Measurements from ENCODE around the gene MLN.

Gene MLN

DNA sequence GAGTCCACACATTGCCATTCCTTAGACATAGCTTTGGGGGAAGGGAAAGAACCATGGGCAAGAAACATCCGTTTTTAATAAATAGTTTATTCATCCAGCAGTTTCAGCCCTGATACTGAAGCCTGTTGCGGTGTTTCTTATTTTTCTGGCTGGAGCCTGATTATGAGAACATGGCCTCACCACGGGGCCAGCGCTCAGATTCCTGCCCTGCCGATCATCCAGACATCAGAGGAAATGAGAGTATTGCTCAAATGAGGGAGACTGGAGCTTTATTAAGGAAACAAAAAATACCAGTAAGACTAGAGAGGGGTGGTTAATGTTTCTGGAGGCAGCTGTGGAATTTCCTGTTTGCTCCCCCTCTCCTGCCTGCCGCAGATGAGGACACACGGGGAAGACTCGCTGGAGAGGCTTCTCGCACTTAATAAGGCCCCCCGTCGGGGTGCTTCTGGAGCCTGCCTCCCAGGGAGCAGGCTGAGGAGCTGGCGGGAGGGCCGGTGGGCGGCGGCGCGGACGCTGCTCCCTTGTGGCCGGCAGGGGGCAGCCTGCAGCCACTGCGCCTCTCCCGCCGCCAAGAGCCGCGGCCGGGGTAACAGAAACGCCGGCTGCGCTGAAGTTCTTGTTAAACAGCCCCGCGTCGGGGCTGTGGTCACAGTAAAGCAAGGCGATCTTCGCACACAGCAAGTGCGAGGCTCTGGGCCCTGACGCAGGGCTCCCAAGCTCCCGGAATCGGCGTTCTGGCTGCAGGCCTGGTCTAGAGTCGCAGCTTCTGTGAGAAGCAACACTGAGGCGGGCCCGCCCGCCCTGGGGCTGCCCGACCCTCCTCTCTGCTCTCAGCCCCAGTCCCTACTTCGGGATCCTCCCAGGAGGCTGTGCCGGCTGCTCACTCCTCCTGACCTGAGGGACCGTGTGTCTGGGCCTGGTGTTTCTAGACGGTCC is 32.4 kb downstream of the MLN start:
- DNase-seq = peak; percentile 79

DNA sequence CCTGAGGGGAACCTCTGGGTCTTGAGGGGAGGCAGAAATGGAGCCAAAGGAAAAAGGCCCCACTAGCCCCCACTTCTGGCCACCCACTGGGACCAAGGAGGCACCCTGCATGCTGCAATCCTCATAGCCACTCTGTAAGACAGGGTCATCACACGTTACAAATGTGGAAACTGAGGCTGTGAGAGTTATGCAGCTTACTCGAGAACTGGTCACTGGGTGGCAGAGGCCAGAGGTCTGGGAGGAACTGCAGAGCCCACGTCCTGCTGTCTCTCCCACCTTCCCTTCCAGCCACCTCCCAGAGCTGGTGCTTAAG is 33.0 kb downstream of the MLN start:
- DNase-seq = no peak

DNA sequence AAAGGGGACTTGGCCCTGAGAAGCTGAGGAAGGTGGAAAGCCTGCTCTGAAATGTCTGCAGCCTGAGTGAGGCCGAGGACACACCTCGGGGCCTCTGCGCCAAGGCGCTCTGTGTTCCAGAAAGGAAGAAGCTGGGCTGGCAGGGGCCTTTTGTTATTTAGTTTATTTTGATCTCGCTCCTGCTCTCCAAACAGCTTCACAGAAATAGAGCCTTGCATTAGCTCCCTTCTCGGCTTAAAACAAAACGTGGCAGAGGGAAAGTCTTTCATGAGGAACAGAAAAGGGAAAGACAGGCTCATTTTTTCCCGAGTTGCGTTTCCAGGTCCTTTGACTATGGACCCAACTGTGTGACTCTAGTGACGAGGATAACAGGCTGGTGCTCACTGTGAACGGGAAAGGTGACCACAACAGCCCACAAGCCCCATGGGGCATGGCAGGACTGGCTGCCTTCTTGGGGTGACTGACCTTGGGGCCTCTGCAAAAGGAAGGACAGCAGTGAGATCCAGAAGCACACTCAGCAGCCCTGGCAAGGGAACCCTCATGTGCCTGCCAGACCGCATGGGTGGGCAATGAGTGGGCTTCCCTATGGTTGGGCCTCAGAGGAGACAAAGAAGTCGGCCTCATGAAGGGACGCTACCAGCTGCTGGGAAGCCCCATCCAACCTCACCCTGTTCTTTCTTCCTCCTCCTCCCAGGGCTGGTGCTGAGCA is 33.5 kb downstream of the MLN start:
- no peak for DNase-seq

DNA sequence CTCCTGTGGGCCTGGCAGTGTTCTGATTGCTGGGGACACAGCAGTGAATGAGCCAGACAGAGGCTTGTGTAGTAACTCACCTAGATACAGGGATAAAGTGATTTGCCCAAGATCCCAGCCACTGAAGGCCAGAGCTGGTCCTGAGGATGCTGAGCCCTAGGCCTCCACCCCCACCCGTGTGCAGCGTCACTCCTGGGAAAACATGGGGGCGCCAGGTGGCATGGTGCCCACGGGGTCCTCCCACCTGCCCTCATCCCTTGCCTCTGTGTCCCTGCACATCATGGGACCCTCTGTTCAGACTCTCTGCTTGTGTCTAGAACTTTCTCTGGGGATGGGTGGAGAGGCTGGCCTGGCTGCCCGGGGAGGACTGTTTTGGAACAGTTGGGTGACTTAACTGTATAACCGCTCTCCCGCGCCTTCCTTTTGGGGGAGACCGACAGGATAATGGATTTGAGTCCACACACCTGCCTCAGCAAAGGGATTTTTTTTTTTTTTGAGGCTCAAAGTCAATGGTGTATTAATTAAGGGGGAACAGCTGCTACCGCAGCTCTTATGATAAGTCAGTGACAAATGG is 34.5 kb downstream of the MLN start:
- no peak for DNase-seq

DNA sequence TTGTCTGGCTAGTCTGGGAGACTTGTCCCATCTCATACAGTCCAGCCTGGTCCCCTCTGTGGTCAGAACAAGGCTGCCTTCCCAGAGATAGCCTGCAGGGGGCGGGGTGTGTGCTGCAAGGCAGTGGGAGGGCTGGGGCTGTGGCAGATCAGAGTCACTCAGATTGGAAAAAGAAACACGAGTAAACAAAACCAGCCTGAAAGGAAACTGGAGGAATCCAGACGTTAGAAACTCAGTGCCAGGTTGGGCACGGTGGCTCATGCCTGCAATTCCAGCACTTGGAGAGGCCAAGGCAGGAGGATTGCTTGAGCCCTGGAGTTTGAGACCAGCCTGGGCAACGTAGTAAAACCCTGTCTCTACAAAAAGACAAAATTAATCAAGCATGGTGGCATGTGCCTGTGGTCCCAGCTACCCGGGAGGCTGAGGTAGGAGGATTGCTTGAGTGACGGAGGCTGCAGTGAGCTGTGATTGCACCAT is 35.1 kb downstream of the MLN start:
- DNase-seq = peak; percentile 76

DNA sequence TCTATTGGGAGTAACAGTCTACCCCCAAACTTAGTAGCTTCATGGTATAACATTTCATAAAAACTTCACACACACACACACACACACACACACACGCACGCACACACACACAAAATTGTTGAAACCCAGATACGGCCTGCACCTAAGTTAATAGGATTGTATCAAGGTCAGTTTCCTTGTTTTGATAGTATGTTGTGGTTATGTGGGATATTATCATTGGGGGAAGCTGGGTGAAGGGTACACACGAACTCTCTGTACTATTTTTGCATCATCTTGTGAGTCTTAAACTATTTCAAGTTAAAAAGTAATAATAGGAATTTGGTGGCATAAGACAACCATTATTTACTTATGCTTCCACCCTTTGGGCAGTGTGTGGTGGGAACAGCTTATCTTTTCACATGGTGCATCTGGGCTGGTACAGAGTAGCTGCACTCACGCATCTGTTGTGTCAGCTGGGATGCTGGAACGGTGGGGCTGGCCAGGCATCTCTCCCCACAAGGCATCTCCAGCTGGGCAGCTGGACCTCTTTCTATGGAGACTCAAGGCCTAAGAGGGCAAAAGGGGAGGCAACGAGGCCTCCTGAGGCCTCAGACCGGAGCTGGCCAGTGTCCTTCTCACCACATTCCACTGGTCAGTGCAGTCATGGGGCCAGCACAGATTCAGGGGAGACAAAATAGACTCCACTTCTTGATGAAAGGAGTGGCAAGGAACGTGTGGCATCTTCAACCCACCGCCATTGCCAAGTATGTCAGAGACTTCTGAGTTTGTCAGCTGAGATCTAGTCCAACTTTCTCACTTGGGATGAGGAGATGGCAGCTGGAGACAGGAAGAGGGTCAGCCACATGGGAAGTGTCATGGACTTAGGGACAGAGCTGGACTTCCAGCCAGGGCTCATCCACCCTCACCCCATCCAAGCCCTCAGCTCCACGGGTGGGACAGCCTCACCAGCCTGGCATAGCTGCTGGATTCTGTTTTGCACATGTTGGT is 36.6 kb downstream of the MLN start:
- DNase-seq = no peak

DNA sequence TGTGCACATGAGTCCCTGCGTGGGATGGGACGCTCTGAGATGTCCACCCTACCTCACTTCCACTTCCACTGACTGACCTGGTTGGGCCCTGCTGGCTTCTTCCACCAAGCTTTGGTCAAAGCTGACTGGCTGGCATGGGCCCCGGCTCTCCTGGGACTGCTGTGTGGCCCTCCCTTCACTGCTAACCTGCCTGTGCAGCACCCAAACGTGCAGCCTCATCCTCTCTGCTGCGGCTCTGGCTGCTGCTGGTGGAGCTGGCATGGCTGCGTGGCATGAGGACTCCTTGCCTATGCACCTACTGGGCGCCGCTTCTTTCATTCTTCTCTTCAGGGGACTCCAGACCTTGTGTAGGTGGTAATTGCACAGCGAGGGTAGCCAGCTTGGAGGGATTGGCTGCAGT is 38.4 kb downstream of the MLN start:
- no peak for DNase-seq

DNA sequence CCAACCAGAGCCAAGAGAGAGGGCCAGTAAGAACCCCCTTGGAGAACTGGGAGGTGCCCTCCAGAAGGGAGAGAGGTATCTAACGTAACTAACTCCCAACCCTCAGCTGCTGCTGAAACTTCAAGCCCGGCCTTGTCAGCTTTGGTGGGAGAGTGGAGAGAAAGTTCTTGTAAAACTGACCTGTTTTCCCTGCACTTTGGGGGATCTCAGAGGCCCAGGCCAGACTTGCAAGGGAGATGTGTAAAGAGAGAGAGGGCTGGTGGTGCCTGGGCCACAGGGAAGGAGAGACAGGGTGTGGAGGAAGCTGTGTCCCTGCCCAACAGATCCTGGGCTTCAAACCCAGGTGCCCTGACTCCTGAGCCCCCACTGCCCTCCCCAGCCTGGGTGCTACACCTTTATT is 39.8 kb downstream of the MLN start:
- no peak for DNase-seq

DNA sequence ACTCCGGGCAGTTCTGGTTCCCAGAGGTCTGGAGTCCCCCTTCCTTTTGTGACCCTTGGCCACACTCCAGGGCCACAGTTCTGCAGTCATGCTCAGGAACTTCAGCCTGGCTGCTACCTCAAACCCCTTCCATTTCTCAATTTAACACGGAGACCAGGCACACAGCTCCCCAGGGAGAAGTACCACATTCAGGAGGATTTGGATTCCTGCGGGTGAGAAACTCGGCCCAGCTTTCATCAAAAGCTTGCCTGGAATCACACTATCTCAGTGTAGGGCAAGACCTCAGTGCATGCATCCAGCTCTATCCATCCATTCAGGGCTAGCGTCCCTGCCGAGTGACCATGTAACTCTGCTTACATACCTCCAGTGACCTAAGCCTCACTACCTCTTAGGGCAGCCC is 40.3 kb downstream of the MLN start:
- DNase-seq = no peak

DNA sequence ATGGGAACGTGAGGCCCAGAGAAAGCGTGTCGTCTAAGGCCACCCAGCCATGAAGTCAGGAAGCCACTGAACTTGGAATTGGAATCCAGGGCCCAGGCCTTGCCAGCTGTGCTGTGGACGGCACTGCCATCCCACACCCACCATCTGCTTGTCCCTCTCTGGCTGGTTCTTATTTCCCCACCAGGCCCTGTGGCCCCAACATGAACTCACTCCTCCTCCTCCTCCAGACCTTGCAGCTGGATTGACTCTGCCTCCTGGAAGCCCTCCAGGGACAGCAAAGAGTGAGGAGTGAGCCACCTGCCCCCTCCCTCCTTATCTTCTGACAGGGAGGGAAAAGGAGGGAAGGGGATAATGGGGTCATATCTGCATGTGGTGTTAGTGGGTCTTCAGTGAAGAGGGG is 41.1 kb downstream of the MLN start:
- DNase-seq = no peak

DNA sequence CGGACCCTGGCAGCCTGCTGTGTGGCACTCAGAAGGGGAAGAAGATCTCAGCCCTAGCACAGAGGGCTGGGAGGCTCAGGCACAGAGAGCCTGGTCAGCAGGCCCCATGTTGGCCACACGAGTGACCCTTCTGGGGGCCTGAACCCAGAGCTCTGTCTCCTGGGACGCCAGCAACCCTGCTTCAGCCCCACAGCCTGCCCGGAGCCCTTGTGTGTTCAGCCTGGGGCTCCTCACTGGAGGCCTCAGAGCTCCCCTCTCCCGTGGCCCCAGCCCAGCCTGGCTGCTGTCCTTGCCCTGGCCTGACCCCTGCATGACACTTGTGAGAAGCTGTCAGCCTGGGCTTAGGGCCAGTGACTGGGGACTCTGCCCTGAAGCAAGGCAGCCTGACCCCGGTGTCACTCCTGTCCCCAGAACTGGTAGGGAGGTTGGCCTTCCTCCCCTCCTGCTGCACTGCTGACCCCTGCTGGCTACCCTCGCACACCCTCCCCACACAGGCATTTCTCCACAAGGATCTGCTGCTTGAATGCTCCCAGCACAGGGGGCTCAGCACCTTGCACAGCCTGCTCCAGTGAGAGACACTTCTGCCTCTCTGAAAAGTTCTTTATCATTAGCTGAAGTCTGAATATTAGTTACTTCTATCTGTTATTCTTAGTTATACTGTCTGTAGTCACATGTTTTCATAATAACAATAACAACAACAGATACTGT is 41.7 kb downstream of the MLN start:
- peak; percentile 60 for DNase-seq

DNA sequence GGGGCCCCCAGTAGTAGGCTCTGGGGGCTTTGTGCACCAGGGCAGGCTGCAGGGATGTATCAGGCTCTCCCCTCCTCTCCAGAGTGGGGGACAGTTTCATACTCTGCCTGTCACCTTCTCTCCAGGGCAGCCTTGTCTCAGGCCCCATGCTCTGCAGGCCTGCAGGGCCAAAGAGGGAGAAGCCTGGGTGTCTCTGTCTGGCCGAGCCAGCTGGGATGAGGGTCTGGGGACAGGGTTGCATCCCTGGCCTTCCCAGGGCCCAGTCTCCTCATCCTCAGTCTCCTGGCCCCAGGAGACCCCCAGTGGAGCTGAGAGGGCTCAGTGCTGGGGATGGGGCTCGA is 42.3 kb downstream of the MLN start:
- DNase-seq = no peak

DNA sequence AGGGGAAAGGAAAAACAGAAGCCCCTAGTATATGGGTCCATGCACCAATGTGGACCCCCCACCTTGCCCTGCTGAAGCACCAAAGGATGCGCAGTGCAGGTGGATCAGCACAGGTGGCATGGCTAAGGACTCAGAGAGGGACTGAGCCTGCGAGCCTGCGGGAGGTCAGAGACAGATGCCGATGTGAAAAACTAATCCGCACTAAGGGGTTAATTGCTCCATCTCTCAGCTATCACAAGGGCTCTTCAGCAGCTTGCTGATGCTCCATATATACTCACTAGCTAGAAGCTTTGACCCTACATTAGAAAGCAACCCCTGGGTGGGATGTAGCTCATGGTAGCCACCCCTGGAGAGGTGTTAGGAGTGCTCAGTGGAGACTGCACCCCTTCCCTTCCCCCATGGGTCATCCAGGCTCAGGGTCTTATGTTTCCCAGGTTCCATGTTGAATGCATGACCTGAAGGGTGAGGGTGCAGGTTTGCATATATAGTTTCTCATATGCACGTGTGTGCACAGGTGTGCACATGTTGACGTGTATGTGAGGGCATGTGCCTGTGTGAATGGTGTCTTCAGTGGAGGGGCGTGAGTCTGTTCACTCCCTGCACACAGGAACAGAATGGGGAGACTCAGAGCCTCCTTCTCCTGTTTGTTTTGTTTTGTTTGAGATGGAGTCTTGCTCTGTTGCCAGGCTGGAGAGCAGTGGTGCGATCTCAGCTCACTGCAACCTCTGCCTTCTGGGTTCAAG is 43.7 kb downstream of the MLN start:
- DNase-seq = no peak

DNA sequence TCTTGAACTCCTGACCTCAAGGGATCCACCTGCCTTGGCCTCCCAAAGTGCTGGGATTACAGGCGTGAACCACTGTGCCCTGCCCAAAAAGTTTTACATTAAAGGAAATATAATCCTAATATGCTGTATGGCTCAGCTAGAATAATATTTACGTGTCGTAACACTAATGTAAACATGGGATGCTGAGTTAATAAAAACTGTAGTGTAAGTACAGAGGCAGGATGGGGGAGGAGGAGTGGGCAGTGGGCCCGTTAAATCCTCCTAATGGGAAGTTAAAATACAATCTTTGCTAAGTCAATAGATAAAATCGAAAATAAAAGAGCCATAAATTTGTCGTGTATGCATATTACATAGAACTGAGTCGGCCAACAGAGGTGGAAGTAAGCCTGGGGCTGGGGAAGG is 45.0 kb downstream of the MLN start:
- no peak for DNase-seq

DNA sequence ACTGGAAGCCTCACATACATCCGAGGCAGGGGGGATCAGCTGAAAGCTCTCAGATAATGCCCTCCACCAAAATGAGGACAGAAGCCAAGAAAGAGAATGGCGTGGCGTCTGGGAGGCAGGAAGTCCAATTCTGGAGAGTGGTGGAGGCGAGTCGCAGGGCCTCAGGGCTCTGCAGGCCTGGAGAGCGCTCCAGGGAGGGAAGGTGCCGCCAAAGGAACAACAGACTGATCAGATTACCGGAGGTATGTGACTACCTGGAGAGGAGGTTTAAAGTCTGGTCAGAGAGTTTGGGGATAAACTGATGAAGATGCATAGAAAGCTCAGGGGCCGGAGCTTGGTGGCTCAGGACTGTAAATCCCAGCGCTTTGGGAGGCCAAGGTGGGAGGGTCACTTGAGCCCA is 45.9 kb downstream of the MLN start:
- no peak for DNase-seq

DNA sequence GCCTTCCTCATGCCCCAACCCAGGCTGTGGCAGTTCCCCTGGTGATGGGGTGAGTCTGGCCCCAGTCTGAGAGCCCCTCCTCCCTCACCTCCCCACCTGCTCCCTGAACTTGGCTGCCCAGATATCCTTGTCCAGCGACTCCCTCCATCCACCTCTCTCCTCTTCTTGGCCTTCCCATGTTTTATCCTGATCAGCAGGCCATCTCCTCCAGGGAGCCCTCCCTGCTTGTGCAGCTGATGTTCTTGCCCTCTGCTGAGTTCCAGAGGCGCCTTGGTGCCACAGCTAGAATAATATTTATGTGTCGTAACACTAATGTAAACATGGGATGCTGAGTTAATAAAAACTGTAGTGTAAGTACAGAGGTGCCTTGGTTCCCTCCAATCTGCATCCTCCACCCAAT is 46.7 kb downstream of the MLN start:
- no peak for DNase-seq

DNA sequence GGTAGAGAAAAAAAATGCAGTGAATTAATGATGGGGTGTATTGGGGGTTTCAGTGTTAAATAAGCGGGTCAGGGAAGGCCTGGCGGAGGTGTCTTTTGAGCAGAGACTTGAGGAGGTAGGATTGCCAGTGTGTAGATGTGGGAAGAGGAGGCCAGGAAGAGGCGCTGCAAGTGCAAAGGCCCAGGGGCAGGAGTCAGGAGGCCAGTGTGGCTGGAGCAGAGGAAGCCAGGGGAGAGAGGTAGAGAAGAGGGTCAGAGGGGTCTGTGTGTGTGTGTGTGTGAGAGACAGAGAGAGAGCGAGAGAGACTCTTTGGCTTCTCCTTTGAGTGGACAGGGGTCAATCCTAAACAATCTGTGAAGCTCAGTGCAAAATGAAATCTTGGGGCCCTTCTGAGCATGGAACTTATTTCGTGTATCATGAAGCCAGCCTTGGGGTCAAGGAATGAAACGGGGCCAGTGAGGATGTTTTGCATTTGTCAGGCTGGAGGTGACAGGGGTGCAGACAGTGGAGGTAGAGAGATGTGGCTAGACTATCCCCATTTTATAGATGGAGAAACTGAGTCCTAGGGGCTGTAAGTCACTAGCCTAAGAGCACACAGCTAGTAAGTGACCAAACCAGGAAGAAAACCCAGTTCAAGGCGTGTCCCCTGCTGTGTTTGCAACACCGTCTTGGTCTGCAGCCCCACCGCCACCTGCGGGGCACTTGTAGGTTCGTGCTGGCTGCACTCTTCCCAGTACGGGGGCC is 47.4 kb downstream of the MLN start:
- no peak for DNase-seq

DNA sequence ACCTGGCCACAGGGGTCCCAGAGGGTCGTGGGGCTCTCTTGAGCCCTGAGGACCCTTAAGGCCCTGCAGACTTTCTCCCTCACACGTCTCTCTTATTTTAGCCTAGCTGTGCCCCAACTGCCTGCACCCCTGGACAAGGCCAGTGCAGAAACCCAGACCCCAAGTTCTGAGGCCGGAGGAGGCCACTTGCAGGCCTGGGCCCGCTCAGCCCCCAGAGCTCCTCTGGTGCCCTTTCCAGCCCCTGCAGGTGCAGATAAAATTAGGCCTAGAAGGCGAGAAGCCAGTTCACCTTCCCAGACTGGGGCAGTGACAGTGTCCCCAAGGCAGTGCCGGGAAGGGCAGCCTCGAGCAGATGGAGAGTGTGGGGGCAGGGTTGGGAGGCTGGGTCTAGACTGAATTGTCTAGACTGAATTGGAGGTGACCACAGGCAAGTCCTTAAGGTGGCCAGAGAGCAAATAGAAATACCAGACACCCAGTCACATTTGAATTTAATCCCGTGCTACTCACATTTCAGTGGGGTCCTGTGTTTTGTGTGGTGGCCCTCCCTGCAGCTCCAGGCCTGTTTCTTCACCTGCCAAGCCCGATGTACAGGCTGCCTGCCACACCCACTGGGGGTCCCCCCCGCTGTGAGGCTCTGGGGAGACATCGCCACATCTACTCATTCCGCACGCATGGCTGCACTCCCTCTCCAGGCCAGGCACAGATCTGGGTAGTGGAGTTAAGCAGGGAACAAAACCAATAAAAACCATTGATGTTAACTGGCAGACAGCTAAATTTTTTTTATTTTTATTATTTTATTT is 48.5 kb downstream of the MLN start:
- DNase-seq = no peak

DNA sequence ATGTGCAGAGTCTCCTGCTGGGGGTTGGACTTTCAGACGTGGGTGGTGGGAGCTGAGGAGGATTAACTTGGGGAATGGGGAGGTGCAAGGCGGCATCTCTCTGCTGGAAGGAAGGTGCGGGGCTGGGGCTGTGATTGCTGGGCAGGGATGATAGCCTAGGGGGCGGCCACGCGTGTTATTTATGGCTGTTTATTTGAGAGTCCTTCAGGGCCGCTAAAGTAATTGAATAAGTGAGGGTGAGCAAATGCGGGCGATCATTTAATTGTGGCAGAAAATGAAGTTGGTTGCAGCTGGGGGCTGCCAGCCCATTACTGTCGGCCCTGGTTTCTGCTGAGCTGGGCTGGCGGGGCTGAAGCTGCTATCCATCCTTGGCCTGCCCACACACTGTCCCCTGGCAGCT is 49.6 kb downstream of the MLN start:
- DNase-seq = no peak

DNA sequence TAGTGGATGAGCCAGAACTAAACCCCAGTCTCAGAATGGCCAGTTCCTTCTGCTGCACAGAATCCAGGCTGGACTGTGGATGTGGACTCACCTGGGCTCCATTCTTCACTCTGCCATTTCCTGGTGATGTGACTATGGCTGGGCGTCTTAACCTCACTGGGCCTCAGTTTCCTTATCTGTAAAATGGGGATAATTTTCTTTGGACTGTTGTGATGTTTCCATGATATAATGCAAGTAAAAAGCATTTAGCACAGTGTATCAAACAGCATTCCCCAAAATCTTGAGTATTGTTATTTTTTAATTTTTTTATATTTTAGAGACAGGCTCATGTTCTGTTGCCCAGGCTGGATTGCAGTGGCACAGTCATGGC is 51.2 kb downstream of the MLN start:
- DNase-seq = no peak
